Common myeloid progenitor, CD34-positive (primary cell): Measurements from ENCODE around the gene PRSS12.

Experiments used
- CTCF ChIA-PET: fragments of 350-600 bp; sonication (Branson Sonifier 250); formaldehyde crosslinking; loops from one replicate; lab custom pipeline; 2021; ENCODE audit warnings: antibody characterized with exemption; lab: Charles Lee
- POLR2A ChIA-PET: fragments of 350-600 bp; sonication (Branson Sonifier 250); formaldehyde crosslinking; loops from one replicate; lab custom pipeline; 2021; ENCODE audit warnings: antibody characterized with exemption; lab: Charles Lee
- DNase-seq, 3 donors: peaks; one replicate each; pipeline versions ENCODE4 v3.0.0 to v3.0.0-alpha.2; 2013
- H3K27ac ChIP-seq, 2 experiments: 1 replicate in 1 of 2; 2 replicates in 1 of 2; pipeline ENCODE4 v1.7.0; 2013; ENCODE audit warnings: inconsistent platforms in 2 of 2, low read length in 2 of 2, mild to moderate bottlenecking in 2 of 2, low read depth in 1 of 2, moderate library complexity in 1 of 2; ENCODE audit not compliant: severe bottlenecking in 2 of 2, insufficient read depth in 1 of 2, poor library complexity in 1 of 2
- H3K27me3 ChIP-seq, 5 experiments: replicated peaks in 2 of 5; 1 replicate in 3 of 5; 2 replicates in 2 of 5; pipeline versions ENCODE4 v1.6.1 to v1.7.0; 2013; ENCODE audit warnings: low read length in 4 of 5, mild to moderate bottlenecking in 2 of 5, moderate library complexity in 2 of 5, inconsistent platforms in 1 of 5; ENCODE audit not compliant: insufficient read depth in 5 of 5, control insufficient read depth in 4 of 5
- H3K36me3 ChIP-seq, 4 experiments: 1 replicate in 2 of 4; 2 replicates in 2 of 4; pipeline versions ENCODE4 v1.6.1 to v1.7.0; 2013; ENCODE audit warnings: low read length in 3 of 4, control low read depth in 1 of 4, mild to moderate bottlenecking in 1 of 4; ENCODE audit not compliant: control insufficient read depth in 4 of 4, insufficient read depth in 4 of 4
- H3K4me1 ChIP-seq, 4 experiments: 1 replicate in 3 of 4; 2 replicates in 1 of 4; pipeline versions ENCODE4 v1.6.1 to v1.7.1; 2013; ENCODE audit warnings: low read length in 3 of 4, mild to moderate bottlenecking in 3 of 4, control low read depth in 1 of 4, inconsistent platforms in 1 of 4, moderate library complexity in 1 of 4; ENCODE audit not compliant: control insufficient read depth in 4 of 4, insufficient read depth in 4 of 4; ENCODE audit errors: control extremely low read depth in 1 of 4
- H3K4me3 ChIP-seq, 7 experiments: 1 replicate in 4 of 7; 2 replicates in 3 of 7; pipeline versions ENCODE4 v1.5.1 to v1.7.0; 2013; ENCODE audit warnings: mild to moderate bottlenecking in 7 of 7, low read length in 6 of 7, moderate library complexity in 6 of 7, inconsistent platforms in 2 of 7, low read depth in 2 of 7, control low read depth in 1 of 7; ENCODE audit not compliant: insufficient read depth in 4 of 7, control insufficient read depth in 1 of 7; ENCODE audit errors: extremely low read depth in 1 of 7
- H3K9me3 ChIP-seq, 5 experiments: 1 replicate in 4 of 5; 2 replicates in 1 of 5; pipeline versions ENCODE4 v1.6.1 to v1.7.1; 2013; ENCODE audit warnings: low read length in 4 of 5, mild to moderate bottlenecking in 2 of 5, inconsistent platforms in 1 of 5, low read depth in 1 of 5, moderate library complexity in 1 of 5; ENCODE audit not compliant: control insufficient read depth in 4 of 5, insufficient read depth in 2 of 5; ENCODE audit errors: control extremely low read depth in 1 of 5
- WGBS: methylation state at CpG from one replicate; pipeline ENCODE4 v1.1.5; 2013; ENCODE audit not compliant: insufficient coverage; 5-methylcytosine and 5-hydroxymethylcytosine counted together

Gene PRSS12

GRCh38 chr4:118260309-118260708 lies 92.5 kb downstream of the PRSS12 start:
- no peak overlapping the region for H3K4me3 ChIP-seq
- POLR2A ChIA-PET = no interaction called here
- no peaks in the 10 kb centered on the region for H3K4me1 ChIP-seq
- H3K27me3 ChIP-seq = no peaks in the 10 kb centered on the region
- H3K9me3 ChIP-seq = peaks cover 0 to 9% (median 0%) of the 10 kb centered on the region in 5 experiments
- H3K27ac ChIP-seq = no peak overlapping the region
- 100% methylated on average over 1 of the region's 2 CpGs for WGBS
- DNase-seq = no peak
- no peaks in the 10 kb centered on the region for H3K36me3 ChIP-seq
- CTCF ChIA-PET = no interaction called here

DNA sequence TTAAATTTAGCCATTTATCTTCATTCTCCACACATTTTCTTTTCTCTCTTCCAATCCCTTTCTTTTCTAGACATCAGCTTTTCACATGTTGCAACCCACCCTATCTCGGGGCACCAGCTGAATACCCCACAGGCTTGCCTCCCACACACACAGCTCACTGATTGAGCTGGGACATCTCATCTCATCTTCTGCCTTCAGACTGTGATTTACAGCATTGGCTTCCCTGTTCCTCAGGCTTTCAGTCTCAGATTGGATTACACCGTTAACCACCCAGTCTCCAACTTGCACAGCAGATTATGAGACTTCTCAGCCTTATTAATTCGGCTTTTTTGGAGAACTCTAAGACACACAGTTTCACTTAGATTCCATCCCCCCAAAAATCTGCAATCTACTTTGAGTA lies 93.7 kb downstream of the PRSS12 start:
- Histone ChIP-seq H3K4me3 (no peak overlapping the region), H3K36me3 (no peaks in the 10 kb centered on the region), H3K4me1 (no peaks in the 10 kb centered on the region), H3K27me3 (no peaks in the 10 kb centered on the region), H3K27ac (no peak overlapping the region), H3K9me3 (peaks cover 0 to 3% (median 0%) of the 10 kb centered on the region in 5 experiments)
- ChIA-PET CTCF (no interaction called here), POLR2A (no interaction called here)
- 100% methylated on average over 3 of the region's 3 CpGs for WGBS
- DNase-seq = no peak

GRCh38 chr4:118254368-118254767 lies 98.4 kb downstream of the PRSS12 start:
- H3K27me3 ChIP-seq = no peaks in the 10 kb centered on the region
- no peak overlapping the region for H3K27ac ChIP-seq
- no peak overlapping the region for H3K4me3 ChIP-seq
- ChIA-PET POLR2A (no interaction called here), CTCF (no interaction called here)
- H3K36me3 ChIP-seq = no peaks in the 10 kb centered on the region
- DNase-seq = no peak
- H3K4me1 ChIP-seq = no peaks in the 10 kb centered on the region
- peaks cover 0 to 2% (median 0%) of the 10 kb centered on the region in 5 experiments for H3K9me3 ChIP-seq

DNA sequence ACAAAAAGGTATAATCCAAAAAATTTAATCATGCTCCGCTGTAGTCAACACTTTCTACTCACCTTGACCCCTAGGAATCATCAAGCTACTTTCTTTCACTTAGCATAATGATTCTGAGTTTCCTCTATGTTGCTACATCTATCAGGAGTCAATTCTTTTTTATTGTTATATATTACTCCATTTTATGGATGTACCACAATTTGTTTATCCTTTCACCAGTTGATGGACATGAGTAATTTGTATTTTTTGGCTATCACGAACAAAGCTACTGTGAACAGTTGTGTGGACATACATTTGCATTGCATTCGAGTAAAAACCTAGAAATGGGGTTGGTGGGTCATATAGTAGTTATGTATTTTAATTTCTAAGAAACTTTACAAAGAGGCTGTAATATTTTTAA lies 102.9 kb downstream of the PRSS12 start:
- H3K4me3 ChIP-seq = no peak overlapping the region
- no peaks in the 10 kb centered on the region for H3K27me3 ChIP-seq
- H3K9me3 ChIP-seq = peaks cover 0 to 2% (median 0%) of the 10 kb centered on the region in 5 experiments
- ChIA-PET POLR2A (no interaction called here), CTCF (no interaction called here)
- H3K4me1 ChIP-seq = no peaks in the 10 kb centered on the region
- no peak overlapping the region for H3K27ac ChIP-seq
- no peaks in the 10 kb centered on the region for H3K36me3 ChIP-seq
- WGBS = no CpG with 5 or more reads among the region's 3 CpGs
- no peak for DNase-seq

DNA sequence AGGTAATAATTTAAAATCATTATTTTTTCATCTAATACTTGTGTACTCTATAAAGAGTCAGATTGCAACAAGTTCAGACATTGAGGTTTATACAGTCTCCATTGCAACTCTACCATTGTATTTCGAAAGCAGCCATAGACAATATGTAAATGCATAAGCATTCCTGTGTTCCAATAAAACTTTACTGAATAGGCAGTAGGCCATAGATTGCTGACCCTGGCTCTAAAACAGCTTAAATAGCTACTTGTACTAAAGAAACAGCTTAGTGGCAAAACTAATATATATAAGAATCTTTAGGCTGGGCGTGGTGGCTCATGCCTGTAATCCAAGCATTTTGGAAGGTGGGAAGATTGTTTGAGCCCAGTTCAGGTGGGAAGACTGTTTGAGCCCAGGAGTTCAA lies 115.3 kb downstream of the PRSS12 start:
- H3K27me3 ChIP-seq = no peaks in the 10 kb centered on the region
- H3K4me1 ChIP-seq = no peaks in the 10 kb centered on the region
- no peak overlapping the region for H3K4me3 ChIP-seq
- CTCF ChIA-PET = interaction anchor here (0.7 kb wide), 1 partner anchor 14 kb away, joined by 3 read pairs; no protein-coding TSS in a partner anchor
- WGBS = 100% methylated on average over 2 of the region's 2 CpGs
- H3K36me3 ChIP-seq = no peaks in the 10 kb centered on the region
- POLR2A ChIA-PET = no interaction called here
- no peak overlapping the region for H3K27ac ChIP-seq
- DNase-seq = no peak
- H3K9me3 ChIP-seq = no peaks in the 10 kb centered on the region

GRCh38 chr4:118235566-118236120 lies 117.2 kb downstream of the PRSS12 start:
- H3K36me3 ChIP-seq = no peaks in the 10 kb centered on the region
- H3K27me3 ChIP-seq = no peaks in the 10 kb centered on the region
- 100% methylated on average over 1 of the region's 1 CpG for WGBS
- no peak overlapping the region for H3K27ac ChIP-seq
- CTCF ChIA-PET = interaction anchor here (0.8 to 1.7 kb wide), 2 partner anchors 10 to 11 kb away, joined by 4 read pairs; no protein-coding TSS in a partner anchor
- DNase-seq = no peak
- POLR2A ChIA-PET = no interaction called here
- no peak overlapping the region for H3K4me3 ChIP-seq
- H3K4me1 ChIP-seq = no peaks in the 10 kb centered on the region
- no peaks in the 10 kb centered on the region for H3K9me3 ChIP-seq
